PC-3 (cell line): ENCODE measurements around the gene CARD10. TPM values are rescaled to one million over a fixed set of nuclear protein-coding genes. Genes with fewer than 3 reads are reported as not detected.

ENCODE experiments used
- ATAC-seq: fragments of 200-7000 bp; cut with Tn5 transposase; 2 replicates; pipeline ENCODE4 v1.9.1; 2020; ENCODE audit warnings: mild to moderate bottlenecking, moderate library complexity
- BruUV-seq: library from RNA; stranded (reverse); fragments of 400-500 nt; replicated peaks from 2 replicates; lab custom pipeline; 2021; lab: Mats Ljungman, UMichigan
- CTCF ChIA-PET: fragments of 300-600 bp; sonication (Branson Sonifier 250); formaldehyde crosslinking; loops from one replicate; lab custom pipeline; 2022; ENCODE audit warnings: antibody characterized with exemption; lab: Charles Lee
- POLR2A ChIA-PET: fragments of 300-600 bp; sonication (Branson Sonifier 250); formaldehyde crosslinking; loops from one replicate; lab custom pipeline; 2022; ENCODE audit warnings: antibody characterized with exemption; ENCODE audit not compliant: unreplicated experiment; lab: Charles Lee
- DNase-seq: peaks from one replicate; pipeline ENCODE4 v3.0.0-alpha.2; 2015
- H2AFZ ChIP-seq: fragments of 300-600 bp; sonication (generic); 2 replicates; pipeline ENCODE4 v1.6.0; 2016; ENCODE audit warnings: antibody characterized with exemption, low read length
- H3F3A ChIP-seq: fragments of 300-600 bp; sonication (generic); one replicate; pipeline ENCODE4 v1.6.0; 2017; ENCODE audit warnings: antibody characterized with exemption, low read length, control low read depth, mild to moderate bottlenecking; ENCODE audit not compliant: unreplicated experiment
- H3K27ac ChIP-seq: fragments of 300-600 bp; sonication (generic); 2 replicates; pipeline ENCODE4 v1.5.1; 2016; ENCODE audit warnings: mild to moderate bottlenecking, low read length
- H3K27me3 ChIP-seq: fragments of 300-600 bp; sonication (generic); 2 replicates; pipeline ENCODE4 v1.6.1; 2016; ENCODE audit warnings: low read length, mixed read lengths
- H3K36me3 ChIP-seq: fragments of 300-600 bp; sonication (generic); 2 replicates; pipeline ENCODE4 v1.6.1; 2016; ENCODE audit warnings: low read depth, mixed run types, low read length, mixed read lengths
- H3K4me1 ChIP-seq: fragments of 300-600 bp; sonication (generic); 2 replicates; pipeline ENCODE4 v1.5.1; 2016; ENCODE audit warnings: low read length; ENCODE audit not compliant: insufficient read depth
- H3K4me2 ChIP-seq: fragments of 300-600 bp; sonication (generic); 2 replicates; pipeline ENCODE4 v1.6.0; 2016; ENCODE audit warnings: low read length
- H3K4me3 ChIP-seq: fragments of 300-600 bp; sonication (generic); 2 replicates; pipeline ENCODE4 v1.5.1; 2016; ENCODE audit warnings: mild to moderate bottlenecking, low read length, mixed read lengths
- H3K79me2 ChIP-seq: fragments of 300-600 bp; sonication (generic); 2 replicates; pipeline ENCODE4 v1.6.1; 2017; ENCODE audit warnings: low read length, mixed read lengths
- H3K9ac ChIP-seq: fragments of 300-600 bp; sonication (generic); 2 replicates; pipeline ENCODE4 v1.6.0; 2016; ENCODE audit warnings: mild to moderate bottlenecking, low read length
- H3K9me2 ChIP-seq: fragments of 300-600 bp; sonication (generic); replicated peaks from 2 replicates; pipeline ENCODE4 v1.6.1; 2016; ENCODE audit warnings: mixed run types, low read length, mixed read lengths
- H3K9me3 ChIP-seq: fragments of 300-600 bp; sonication (generic); 2 replicates; pipeline ENCODE4 v1.6.1; 2016; ENCODE audit warnings: low read length, mixed read lengths
- H4K20me1 ChIP-seq: fragments of 300-600 bp; sonication (generic); 2 replicates; pipeline ENCODE4 v1.6.1; 2016; ENCODE audit warnings: low read length, mixed read lengths
- EZH2 ChIP-seq: fragments of 300-600 bp; sonication (generic); IDR thresholded peaks from one replicate; pipeline ENCODE4 v1.6.1; 2017; ENCODE audit warnings: antibody characterized with exemption, mild to moderate bottlenecking, low read length; ENCODE audit not compliant: unreplicated experiment
- EZH2phosphoT487 ChIP-seq: fragments of 300-600 bp; sonication (generic); IDR thresholded peaks from 2 replicates; pipeline ENCODE4 v1.6.1; 2018; ENCODE audit warnings: mild to moderate bottlenecking, antibody characterized with exemption, low read length, borderline replicate concordance
- intact Hi-C: fragments of 100-400 bp; cut with micrococcal nuclease; formaldehyde crosslinking; loops from 2 replicates; pipeline ENCODE4 v1.9.0; 2023
- total RNA-seq: library from RNA; depleted of rRNA; stranded (reverse); fragments of >200 nt; gene quantifications from 2 replicates; pipeline ENCODE4 v1.2.3, GENCODE V29; 2014
- TF ChIP-seq, protein P1 (sequence below): fragments of 300-600 bp; sonication (generic); conservative IDR thresholded peaks from 2 replicates; pipeline ENCODE4 v1.5.1; 2017; ENCODE audit warnings: antibody characterized with exemption, low read depth, mild to moderate bottlenecking, low read length

Gene CARD10
- total RNA-seq, 1 experiment from 2014 or later = 20.7 TPM

DNA sequence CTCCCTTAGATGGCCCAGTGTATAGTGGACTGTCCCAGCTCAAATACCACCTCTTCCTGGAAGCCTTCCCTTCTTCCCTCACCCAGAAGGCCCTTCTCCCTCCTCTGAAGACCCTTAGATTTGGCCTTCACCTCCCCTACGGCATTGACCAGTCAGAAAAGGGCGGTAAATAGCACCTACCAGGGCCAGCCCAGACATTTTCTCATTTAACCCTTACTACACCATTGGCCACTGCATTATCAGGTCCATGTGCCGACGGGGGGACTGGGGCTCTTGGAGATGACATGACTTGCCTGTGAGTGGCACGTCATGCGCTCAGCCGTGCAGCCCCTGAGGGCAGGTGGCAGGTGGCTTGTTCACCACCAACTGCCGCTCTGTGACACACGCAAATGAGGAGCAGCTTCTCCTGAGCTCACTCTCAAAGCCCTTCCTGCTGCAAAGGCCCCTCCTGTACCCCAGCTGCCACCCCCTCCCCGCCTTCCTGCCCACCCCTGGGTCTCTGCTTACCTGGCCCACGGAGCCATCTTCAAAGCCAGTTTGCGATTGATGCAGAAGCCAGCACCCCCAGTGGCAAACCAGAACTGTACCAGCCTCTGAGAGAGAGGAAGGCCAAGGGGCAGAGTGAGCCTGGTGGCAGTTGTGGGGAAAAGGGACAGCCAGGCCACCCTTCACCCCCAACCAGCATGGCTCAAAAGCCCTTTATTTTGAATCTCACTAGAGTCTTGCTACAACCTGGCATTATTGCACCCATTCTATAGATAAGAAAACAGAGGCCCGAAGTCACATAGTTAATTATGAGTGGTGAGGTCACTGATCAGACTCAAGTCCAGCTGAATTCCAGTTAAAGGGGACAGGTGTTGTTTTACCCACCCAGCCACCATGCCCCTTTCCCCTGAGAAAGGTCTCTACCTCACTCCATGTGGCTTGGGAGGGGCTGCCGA, 42.6 kb downstream of the CARD10 start:
- ATAC-seq (no peak), DNase-seq (no peak)
- BruUV-seq = no TSS peak
- H3F3A ChIP-seq = no peaks in the 10 kb centered on the region
- H3K9me3 ChIP-seq = no peaks in the 10 kb centered on the region
- no peaks in the 10 kb centered on the region for H3K79me2 ChIP-seq
- no peak overlapping the region for H3K4me2 ChIP-seq
- no peak overlapping the region for H3K4me3 ChIP-seq
- H3K27me3 ChIP-seq = no peaks in the 10 kb centered on the region
- TF ChIP-seq, protein P1, sequence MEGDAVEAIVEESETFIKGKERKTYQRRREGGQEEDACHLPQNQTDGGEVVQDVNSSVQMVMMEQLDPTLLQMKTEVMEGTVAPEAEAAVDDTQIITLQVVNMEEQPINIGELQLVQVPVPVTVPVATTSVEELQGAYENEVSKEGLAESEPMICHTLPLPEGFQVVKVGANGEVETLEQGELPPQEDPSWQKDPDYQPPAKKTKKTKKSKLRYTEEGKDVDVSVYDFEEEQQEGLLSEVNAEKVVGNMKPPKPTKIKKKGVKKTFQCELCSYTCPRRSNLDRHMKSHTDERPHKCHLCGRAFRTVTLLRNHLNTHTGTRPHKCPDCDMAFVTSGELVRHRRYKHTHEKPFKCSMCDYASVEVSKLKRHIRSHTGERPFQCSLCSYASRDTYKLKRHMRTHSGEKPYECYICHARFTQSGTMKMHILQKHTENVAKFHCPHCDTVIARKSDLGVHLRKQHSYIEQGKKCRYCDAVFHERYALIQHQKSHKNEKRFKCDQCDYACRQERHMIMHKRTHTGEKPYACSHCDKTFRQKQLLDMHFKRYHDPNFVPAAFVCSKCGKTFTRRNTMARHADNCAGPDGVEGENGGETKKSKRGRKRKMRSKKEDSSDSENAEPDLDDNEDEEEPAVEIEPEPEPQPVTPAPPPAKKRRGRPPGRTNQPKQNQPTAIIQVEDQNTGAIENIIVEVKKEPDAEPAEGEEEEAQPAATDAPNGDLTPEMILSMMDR = no peak
- no peak for TF ChIP-seq EZH2phosphoT487
- no peak for TF ChIP-seq EZH2
- H3K36me3 ChIP-seq = no peaks in the 10 kb centered on the region
- ChIA-PET CTCF (no interaction called here), POLR2A (no interaction called here)
- H3K27ac ChIP-seq = no peak overlapping the region
- no peaks in the 10 kb centered on the region for H3K4me1 ChIP-seq
- no peak overlapping the region for H2AFZ ChIP-seq
- H3K9me2 ChIP-seq = no peaks in the 10 kb centered on the region
- H3K9ac ChIP-seq = no peak overlapping the region
- H4K20me1 ChIP-seq = no peaks in the 10 kb centered on the region
- intact Hi-C loops = no loop called here

- no peak for TF ChIP-seq EZH2phosphoT487
- no peak for TF ChIP-seq EZH2
- TF ChIP-seq, protein P1 = no peak
- H3K79me2 ChIP-seq = no peaks in the 10 kb centered on the region
- H3K9me3 ChIP-seq = no peaks in the 10 kb centered on the region
- no peak overlapping the region for H3K4me3 ChIP-seq
- H3K4me2 ChIP-seq = no peak overlapping the region
- no peak for DNase-seq
- H3K27me3 ChIP-seq = no peaks in the 10 kb centered on the region
- no TSS peak for BruUV-seq
- intact Hi-C loops = no loop called here
- no peaks in the 10 kb centered on the region for H3K4me1 ChIP-seq
- H2AFZ ChIP-seq = no peak overlapping the region
- H4K20me1 ChIP-seq = no peaks in the 10 kb centered on the region
- H3K9ac ChIP-seq = no peak overlapping the region
- no peak overlapping the region for H3K27ac ChIP-seq
- H3F3A ChIP-seq = no peaks in the 10 kb centered on the region
- ATAC-seq = no peak
- H3K36me3 ChIP-seq = no peaks in the 10 kb centered on the region
- ChIA-PET POLR2A (no interaction called here), CTCF (no interaction called here)
- H3K9me2 ChIP-seq = no peaks in the 10 kb centered on the region
Observed at GRCh38 chr22:37474447-37475090, 44.6 kb downstream of the CARD10 start.
